RPMI8226 (cell line): ENCODE results near the gene ZEB1.
"Not testable (repeated sequence)": the region's sequence is repeated elsewhere in the genome, so short reads cannot be mapped to it uniquely, and the experiment has no call there.

Experiments
- DNase-seq: peaks from one replicate; pipeline ENCODE4 v3.0.0-alpha.2; 2015

The ZEB1 gene

DNA sequence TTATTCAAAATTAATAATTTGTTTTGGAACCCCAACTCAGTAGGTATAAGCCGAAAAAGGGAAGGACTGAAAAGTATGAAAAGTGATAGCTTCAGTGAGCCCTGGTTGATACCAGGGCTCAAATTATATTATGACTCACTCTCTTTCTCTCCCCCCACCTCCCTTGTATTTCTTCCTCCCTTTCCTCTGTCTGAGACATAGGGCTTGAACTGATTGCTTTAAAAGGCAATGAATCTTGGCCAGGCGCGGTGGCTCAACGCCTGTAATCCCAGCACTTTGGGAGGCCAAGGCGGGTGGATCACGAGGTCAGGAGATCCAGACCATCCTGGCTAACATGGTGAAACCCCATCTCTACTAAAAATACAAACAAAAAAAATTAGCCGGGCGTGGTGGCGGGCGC lies 108.3 kb downstream of the ZEB1 start:
- not testable (repeated sequence) for DNase-seq

DNA sequence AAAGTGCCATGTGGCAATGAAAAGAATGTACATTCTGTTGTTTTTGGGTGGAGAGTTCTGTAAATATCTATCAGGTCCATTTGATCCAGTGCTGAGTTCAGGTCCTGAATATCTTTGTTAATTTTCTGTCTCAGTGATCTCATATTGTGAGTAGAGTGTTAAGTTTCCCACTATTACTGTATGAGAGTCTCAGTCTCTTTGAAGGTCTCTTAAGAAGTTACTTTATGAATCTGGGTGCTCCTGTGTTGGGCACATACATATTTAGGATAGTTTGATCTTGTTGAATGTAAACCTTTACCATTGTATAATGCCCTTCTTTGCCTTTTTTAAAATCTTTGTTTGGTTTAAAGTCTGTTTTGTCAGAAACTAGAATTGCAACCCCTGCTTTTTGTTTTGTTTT lies 109.5 kb downstream of the ZEB1 start:
- DNase-seq, result not testable (repeated sequence)

DNA sequence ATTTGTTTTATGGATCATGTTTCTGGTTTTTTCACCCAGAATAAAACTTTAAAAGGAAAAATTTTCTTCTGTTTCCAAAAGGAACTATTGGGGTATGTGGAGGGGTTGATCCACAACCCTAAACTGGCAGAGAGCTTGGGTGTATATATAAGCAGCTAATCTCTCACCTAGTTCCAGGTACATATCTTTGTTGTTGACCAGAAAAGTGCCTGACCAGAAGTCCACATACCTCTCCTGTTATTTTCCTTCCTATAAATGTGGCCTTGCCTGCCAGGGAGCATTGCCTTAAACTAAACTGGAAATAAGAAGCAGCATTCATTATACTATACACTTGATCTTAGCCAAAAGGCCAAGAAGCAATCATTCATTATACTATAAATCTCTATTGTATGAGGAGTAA lies 112.0 kb downstream of the ZEB1 start:
- no peak for DNase-seq

DNA sequence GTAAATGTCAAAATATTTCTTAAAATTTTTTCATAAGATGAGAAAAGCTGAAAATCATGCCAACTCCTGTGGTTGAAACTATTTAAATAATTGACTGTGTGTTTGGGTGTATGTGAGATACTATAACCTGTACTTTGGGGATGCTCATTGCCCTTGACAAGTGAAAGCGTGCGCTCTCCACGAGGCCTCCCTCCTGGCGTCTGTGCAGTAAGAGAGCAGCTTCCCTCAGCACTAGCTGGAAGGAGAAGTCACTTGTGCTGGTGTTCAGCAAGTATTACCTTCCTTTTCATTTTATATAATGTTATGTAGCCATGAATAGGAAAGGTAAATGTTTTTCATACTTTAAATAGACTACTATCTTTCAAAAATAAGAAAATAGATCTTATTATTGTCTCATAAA lies 118.9 kb downstream of the ZEB1 start:
- DNase-seq, result no peak

DNA sequence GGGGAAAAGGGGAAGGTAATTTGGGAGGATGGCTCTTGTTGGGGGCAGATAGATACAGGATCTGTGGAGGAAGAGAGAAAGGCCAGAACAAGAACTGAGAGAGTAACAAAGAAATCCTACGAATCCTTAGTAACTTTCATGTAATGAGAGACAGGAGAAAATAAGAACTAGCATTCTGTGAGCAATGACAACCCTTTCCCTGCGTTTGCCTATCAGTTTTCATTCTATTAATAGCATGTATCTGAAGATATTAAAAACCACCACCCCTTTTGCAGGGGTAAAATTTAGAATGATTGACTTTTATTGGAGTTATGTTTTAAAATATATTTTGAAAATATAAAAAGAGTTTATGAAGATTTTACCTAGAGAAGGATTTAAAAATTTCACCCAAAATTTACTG lies 132.8 kb downstream of the ZEB1 start:
- no peak for DNase-seq

DNA sequence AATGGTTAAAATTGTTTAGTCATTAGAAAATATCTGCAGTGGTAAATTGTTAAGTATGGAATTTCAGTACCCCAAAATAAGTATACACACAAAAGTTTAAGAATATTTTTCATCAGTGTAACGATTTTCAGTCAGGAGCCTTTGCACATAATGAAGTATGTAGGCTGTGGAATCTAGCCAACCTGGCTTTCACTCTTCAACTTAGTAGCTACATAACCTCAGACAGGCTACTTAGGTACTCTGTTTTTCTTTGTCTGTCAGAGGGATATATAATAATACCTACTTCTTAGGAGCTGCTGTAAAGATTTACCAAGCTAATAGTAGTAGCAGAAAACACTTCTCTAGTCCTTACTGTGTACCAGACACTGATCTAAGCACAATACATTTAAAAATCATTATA lies 137.5 kb downstream of the ZEB1 start:
- no peak for DNase-seq

DNA sequence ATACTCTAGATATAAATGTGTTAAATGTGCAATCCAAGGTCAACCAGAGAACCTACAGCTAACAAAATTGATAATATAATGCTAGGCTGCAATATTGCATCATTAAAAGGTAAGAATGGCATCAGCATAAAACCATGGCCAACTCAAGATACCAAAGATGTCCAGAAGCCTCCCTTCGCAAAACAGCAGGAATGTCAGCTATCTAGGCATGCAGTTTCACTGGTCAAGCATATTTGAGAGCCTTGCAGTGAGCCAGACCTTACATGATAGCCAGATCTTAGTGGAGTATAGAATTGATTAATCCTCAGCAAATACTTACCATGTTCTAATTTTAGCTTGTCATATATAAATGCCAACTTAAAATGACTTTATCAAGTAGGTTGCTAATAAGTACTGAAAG lies 138.8 kb downstream of the ZEB1 start:
- DNase-seq, result no peak

DNA sequence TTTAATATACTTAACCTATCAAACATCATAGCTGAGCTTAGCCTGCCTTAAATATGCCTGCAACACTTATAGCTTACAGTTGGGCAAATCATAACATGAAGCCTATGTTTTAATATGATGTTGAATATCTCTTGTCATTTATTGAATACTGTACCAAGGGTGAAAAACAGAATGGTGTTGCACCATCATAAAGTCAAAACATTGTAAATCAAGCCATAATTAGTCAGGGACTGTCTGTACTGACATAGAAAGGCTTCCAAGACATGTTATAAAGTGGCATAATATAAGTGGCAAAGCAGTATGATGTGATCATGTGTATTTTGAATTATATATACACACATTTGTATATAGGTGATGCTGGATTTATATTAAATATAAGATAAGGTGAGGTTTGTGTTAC lies 140.0 kb downstream of the ZEB1 start:
- no peak for DNase-seq

DNA sequence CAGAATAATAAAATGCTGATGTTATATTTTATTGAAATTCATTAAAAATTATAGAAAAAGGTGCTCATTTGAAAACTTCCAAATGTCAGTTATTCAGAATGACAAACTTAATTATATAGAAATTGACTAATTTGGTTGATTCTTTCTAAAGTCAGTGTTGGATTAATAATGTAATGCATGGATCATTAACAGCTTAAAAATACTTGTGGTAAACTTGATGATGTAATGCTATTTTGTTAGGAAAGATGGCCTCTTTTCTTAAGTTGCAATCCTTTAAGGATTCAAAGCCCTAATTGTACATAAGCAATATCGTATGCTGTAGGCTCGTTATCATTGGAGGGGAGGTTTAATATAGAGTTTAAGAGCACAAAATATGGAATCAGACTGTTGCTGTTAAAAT lies 141.2 kb downstream of the ZEB1 start:
- no peak for DNase-seq

DNA sequence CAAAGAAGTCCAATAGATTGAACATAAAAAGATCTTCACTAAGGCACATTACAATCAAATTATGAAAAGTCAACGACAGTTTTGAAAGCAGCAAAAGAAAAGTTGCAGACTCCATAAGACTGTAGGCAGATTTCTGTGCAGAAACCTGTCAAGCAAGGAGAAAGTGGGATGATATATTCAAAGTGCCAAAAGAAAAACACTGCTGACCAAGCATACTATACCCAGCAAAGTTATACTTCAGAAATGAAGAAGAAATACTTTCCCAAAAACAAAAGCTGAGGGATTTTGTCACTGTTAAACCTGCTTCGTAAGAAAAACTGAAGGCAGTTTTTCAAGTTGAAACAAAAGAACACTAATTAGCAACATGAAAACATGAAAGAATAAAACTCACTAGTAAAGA lies 145.5 kb downstream of the ZEB1 start:
- DNase-seq, result no peak

DNA sequence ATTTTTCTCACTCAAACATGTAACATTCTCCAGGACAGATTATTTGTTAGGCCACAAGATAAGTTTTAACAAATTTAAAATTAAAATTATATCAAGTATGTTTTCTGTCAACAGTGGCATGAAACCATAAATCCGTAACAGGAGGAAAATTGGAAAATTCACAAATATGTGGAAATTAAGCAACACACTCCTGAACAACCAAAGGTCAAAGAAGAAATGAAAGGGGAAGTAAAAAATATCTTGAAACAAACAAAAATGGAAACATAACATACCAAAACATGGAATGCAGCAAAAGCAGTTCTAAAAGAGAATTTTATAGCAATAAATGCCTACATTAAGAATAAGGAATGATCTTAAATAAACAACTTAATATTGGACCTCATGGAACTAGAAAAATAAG lies 147.3 kb downstream of the ZEB1 start:
- DNase-seq, result no peak

DNA sequence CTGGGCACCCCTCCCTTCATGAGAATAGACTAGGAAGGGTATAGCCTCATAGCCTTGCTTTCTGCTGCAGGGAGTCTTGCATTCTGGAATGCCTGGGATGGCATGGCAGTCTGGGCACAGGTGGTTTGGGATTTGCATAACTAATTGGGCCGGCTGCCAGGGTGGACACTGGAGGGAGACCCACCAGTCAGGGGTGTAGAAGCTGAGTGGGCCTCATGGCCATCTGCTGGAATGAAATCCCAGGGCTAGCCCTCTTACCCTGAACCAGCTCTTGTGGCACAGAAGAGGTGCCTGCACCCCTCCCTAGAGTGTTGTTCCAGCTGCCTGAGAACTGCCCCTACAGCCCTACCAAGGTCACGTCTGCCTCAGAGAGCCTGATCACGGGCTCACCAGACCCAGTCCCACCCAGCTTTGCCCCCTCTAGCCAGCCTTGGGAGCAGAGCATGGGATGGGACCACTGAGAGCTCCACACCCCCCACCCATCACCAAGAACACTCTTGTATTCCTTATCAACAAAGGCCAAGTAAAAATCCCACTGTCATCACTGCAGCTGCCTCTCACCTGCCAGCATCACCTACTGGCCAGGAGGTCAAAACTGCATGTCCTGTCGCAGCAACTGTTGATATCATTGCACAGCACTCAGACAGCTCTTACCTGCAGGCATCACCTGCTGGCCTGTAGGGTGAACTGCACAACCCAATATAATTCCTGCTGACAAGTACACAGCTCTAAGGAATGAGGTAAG lies 148.9 kb downstream of the ZEB1 start:
- no peak for DNase-seq

DNA sequence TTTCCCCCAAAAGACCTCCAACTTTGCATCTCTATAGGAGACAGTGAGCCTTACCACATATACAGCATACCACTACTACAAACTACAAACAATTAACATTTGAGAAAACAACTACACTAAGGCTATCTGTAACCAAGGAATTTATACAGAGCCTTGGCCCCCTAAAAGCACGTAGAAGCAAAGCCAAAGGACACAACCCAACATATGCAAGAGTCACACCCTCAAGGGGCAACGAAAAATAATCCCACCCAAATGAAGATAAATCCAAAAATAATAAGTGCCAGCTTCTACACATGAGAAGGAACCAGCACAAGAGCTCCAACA lies 149.5 kb downstream of the ZEB1 start:
- no peak for DNase-seq

DNA sequence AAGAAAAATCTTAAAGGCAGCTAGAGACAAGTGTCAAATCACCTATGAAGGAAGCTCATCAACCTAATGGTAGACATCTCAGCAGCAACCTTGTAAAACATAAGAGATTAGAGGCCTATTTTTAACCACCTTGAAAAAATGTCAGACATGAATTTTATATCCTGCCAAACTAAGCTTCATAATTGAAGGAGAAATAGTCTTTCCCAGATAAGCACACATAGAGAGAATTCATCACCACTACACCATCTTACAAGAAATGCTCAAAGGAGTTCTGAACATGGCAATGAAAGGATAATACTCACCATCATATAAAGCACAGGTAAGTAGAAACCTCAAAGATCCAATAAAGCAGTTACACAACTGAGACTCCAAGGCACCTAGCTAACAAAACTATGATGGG lies 156.5 kb downstream of the ZEB1 start:
- DNase-seq, result no peak

DNA sequence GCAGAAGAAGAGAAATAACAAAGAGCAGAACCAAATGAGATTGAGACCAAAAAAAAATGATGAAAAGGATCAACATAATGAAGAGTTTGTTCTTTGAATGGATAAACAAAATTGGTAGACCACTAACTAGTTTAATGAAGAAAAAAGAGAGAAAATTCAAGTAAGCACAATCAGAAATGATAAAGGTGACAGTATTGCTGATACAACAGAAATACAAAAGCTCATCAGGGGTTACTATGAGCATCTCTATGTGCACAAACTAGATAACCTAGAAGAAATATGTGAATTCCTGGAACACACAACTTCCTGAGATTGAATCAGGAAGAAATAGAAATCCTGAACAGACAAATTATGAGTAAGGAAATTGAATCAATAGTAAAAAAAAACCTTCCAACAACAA lies 157.1 kb downstream of the ZEB1 start:
- no peak for DNase-seq

DNA sequence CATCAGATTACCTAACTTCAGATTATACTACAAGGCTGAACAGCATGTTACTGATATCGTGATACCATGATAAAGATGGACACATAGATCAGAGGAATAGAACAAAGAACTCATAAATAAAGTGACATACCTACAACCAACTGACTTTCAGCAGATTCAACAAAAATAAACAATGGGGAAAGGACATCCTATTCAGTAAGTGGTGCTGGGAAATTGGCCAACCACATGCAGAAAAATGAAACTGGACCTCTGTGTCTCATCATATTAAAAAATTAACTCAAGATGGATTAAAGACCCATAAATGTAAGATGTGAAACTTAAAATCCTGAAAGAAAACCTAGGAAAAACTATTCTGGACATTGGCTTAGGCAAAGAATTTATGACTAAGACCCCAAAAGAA lies 158.6 kb downstream of the ZEB1 start:
- DNase-seq, result no peak

DNA sequence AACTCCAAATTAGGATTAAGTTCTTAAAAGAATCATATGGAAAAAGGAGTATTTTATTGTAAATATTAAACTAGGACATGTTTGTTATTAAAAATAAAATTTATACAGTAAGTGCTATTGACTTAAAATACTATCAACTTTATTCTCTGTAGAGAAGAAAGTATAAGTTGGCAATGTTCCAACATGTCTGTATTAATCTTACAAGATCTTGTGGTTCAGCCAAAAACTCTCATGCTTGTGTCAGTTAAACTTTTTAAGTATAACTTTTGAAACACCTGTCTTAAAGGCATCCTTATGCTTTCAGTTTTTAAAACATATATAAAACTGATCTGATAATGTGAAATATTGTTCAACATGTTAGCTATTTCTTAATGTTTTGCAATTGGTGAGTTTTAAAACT lies 160.7 kb downstream of the ZEB1 start:
- DNase-seq, result no peak

DNA sequence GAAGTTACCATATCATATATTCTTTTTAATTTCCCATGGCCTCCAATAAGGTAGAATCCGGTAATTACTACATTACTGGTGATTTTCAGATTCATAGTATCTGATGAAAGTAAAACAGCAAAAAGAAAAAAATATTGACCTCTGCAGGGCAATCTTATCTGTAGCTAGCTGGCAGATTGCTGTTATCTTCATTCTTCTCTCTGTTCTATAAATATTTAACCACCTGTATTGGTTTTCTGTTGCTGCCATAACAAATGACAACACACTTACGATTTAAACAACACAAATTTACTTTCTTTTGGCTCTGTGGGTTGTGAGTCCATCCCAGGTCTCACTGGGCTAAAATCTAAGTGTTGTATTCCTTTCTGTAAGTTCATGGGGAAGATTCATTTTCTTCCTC lies 164.5 kb downstream of the ZEB1 start:
- DNase-seq, result no peak

DNA sequence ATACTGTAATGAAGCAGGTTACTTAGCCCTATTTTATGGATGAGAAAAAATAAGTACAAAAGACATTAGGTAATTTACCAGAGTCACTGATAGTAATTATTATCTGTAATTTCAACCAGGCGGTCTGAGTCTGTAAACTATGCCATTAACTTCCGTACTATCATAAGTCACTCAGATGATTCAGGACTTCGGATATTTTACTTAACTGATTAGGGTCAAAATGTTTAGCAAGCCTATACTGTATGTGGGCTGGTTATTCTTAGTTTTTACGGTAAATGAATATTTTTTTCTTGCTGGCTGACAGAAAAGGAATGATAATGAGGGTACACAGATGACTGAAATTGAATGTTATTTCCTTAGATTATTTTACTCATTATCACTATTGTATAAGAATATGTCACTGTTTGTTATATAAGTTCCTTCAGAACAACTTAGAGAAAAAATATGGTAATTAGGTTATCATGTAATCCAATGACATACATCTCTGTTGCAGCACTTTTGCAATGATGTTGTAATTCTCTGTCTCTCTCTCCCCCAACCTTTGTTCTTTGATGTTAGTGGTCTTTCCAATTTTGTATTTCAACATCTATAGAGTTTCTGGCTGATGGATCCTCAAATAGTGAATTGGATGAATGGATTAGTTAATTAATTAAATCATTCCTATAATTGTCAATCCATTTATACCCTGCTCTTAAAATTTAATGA lies 165.6 kb downstream of the ZEB1 start:
- DNase-seq, result no peak

DNA sequence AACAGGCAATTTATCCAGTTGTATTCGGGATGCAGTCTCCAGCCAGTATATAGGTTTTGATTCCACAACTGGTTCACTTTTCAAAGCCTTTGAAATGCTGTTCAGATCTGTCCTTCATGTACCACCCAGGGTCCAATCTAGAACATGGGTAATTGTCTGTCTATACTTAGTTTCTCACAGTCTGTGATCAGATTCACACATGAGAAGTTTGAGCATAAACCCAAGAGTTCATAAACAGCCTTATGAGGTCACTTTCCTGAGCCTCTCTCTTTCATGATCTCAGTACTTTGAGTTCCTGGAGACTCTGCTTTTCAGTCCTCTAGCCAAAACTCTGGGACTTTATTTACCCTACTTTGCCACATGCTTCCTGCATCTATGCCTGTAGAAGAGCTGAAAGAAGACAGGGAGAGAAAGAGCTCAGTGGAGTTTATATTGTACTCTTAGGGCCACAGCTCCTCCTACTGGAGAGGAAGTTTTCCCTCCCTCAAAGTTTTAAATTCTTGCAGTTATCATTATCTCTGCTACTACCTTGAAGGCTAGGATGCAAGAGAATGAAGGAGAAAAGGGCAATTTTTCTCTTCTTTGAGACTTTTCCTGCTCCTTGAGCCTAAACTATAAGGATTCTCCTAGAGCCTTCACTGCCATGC lies 172.0 kb downstream of the ZEB1 start:
- DNase-seq, result peak; percentile 4

DNA sequence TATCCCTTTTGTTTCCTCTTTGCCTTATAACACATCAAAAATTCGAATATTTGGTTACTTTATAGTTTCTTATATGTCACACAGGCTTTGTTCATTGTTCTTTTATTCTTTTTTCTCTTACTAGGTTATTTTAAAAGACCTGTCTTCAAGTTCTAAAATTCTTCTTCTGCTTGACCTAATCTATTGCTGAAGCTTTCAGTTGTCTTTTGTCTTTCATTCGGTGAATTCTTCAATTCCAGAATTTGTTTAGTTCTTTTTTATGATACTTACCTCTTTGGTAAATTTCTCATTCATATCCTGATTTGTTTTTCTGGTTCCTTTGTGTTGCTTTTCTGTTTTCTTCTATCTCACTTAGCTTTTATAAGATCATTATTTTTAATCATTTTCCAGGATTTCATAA lies 188.4 kb downstream of the ZEB1 start:
- DNase-seq, result no peak

DNA sequence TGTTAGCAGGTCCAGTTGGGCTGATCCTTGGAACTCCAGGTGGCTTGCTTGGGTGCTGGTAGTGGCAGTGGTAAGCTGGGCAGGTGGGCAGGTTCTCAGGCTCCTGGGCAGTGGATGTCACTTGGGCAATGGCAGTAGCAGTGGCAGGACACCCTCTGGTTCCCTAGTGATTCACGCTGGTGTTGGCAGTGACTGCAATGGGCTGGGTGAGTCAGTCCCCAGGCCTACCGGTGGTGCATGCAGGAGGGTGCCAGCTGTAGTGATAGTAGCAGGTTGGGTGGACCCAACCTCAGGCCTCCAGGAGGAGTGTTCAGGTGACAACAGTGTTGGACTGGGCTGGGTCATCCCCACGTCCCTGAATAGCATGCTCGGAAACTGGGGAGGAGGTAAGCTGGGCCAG lies 189.2 kb downstream of the ZEB1 start:
- DNase-seq, result no peak

DNA sequence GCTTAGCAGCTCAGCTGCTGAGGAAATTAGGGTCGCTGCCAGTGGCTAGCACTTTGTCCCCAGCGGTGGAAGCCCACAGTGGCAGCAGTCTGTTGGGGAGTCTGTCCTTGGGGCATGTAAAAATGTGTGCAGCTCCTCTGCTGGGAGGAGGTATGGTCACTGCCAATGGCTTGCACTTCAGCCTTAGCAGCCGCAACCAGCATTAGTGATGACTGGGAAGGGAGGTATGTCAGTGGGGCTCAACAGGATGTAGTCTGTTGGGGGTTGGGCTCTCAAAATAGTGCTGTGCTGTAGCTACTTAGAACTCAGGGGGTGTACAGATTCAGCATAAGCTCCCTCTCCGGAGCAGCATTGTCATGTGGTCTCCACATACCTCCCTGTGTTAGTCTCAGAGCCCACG lies 189.9 kb downstream of the ZEB1 start:
- no peak for DNase-seq

DNA sequence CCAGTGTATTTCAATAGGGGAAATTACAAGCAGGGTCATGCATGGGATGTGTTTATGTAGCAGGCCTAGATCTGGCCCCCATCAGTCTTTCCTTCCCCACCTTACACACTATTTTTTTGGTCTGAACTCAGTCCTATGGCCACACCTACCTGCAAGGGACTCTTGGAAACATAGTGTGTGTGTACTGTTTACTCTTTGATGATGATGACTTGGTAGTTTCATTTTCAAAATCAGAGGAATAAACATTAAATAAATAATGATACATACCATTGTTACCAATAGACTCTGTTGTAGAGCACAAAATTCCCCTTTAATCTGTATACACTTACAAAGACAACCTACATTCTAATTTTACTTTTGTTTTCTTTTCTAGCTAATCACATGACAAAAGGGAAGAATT lies 191.0 kb downstream of the ZEB1 start:
- no peak for DNase-seq

DNA sequence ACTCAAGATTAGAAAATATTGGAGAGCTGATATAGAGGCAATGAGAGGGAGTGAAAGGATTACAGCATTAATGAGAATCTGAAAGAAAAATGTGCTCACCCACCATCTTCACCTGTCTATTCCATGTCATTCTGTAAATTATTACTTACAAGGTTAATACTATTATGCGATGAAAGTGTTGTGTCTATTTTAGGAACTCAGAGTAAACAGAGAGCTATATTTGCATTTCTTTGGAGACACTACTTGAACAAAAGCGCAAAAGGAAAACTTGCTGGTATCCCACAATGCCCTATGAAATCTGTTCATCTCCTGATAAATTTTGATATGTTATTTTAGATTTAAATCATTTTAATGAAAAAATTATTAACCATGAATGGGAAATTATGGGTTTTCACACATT lies 196.1 kb downstream of the ZEB1 start:
- no peak for DNase-seq
